Kidney (tissue), 14 donors: ENCODE data around the gene TAOK3. TPM values are rescaled to one million over a fixed set of nuclear protein-coding genes. Genes with fewer than 3 reads are reported as not detected.

Experiments
- DNase-seq, 5 donors: peaks; one replicate each; pipeline ENCODE4 v3.0.0-alpha.2; 2013 to 2020
- FAIRE-seq: peaks from 2 replicates; lab custom pipeline; 2012; peaks lifted over from hg19 to GRCh38; lab: Jason Lieb, UNC
- H3K27ac ChIP-seq, 2 donors: one replicate each; pipeline ENCODE4 v1.7.0; 2013; ENCODE audit warnings: low read depth in 2 of 2, low read length in 2 of 2, inconsistent platforms in 1 of 2
- H3K27me3 ChIP-seq: one replicate; pipeline ENCODE4 v1.7.1; 2013; ENCODE audit warnings: low read length, inconsistent platforms; ENCODE audit not compliant: control insufficient read depth, insufficient read depth
- H3K36me3 ChIP-seq, 3 donors: one replicate each; pipeline versions ENCODE4 v1.7.0 to v1.7.1; 2013; ENCODE audit warnings: low read length in 3 of 3, control low read depth in 1 of 3, inconsistent platforms in 1 of 3; ENCODE audit not compliant: insufficient read depth in 3 of 3, control insufficient read depth in 2 of 3
- H3K4me1 ChIP-seq, 3 donors: one replicate each; pipeline versions ENCODE4 v1.7.0 to v1.7.1; 2013; ENCODE audit warnings: low read length in 3 of 3, inconsistent platforms in 1 of 3, low read depth in 1 of 3; ENCODE audit not compliant: control insufficient read depth in 2 of 3, insufficient read depth in 2 of 3
- H3K4me3 ChIP-seq, 3 donors: one replicate each; pipeline versions ENCODE4 v1.7.0 to v1.8.1; 2013; ENCODE audit warnings: low read length in 3 of 3, control low read depth in 1 of 3, inconsistent platforms in 1 of 3
- H3K9ac ChIP-seq, 3 donors: one replicate each; pipeline versions ENCODE4 v1.7.0 to v1.7.1; 2013; ENCODE audit warnings: low read length in 3 of 3, control low read depth in 1 of 3, inconsistent platforms in 1 of 3
- H3K9me3 ChIP-seq, 3 donors: one replicate each; pipeline versions ENCODE4 v1.7.0 to v1.7.1; 2013; ENCODE audit warnings: low read length in 3 of 3, control low read depth in 1 of 3, inconsistent platforms in 1 of 3; ENCODE audit not compliant: control insufficient read depth in 2 of 3, insufficient read depth in 1 of 3
- CTCF ChIP-seq: IDR thresholded peaks from 3 replicates; pipeline ENCODE4 v1.5.1; 2012; ENCODE audit warnings: mild to moderate bottlenecking, moderate library complexity, borderline replicate concordance; ENCODE audit not compliant: insufficient read depth; ENCODE audit errors: extremely low read depth
- intact Hi-C: fragments of 100-400 bp; cut with DNase I; formaldehyde crosslinking; loops from one replicate; pipeline ENCODE4 v1.11.1; 2022
- polyA plus RNA-seq: library from polyadenylated mRNA; stranded (reverse); fragments of 350-450 nt; fragmentation: Illumina TruSeq; extraction: RNeasy Lipid Tissue Mini Kit (QIAGEN cat#74804); gene quantifications from one replicate; pipeline ENCODE4 v1.2.3, GENCODE V29; 2014; ENCODE audit warnings: low read depth, low replicate concordance; ENCODE audit not compliant: insufficient read depth
- total RNA-seq: library from RNA; stranded (reverse); fragmentation: NEBNext Ultra II Directional; extraction: Animal tissue kit (Norgen Biotek cat#: 25700); gene quantifications from one replicate; pipeline ENCODE4 v1.2.1, GENCODE V29; 2021
- donor health status: control.
- donor health status: control.
- donor health status: control.
- donor health status: control.
- donor health status: control.
- donor health status: DM: yes; HTN: yes; CAD: no.
- donor health status: Normal renal cell carcinoma (clear cell type).

Gene TAOK3
- total and polyA plus RNA-seq, 2 donors from 2014 or later = 14.0 to 36.1 TPM

- H3K9me3 ChIP-seq = no peaks in the 10 kb centered on the region
- no peaks in the 10 kb centered on the region for H3K36me3 ChIP-seq
- H3K4me3 ChIP-seq = no peak overlapping the region
- H3K9ac ChIP-seq = no peak overlapping the region
- H3K4me1 ChIP-seq = peaks cover 0 to 4% (median 4%) of the 10 kb centered on the region in 3 donors
- H3K27ac ChIP-seq = no peak overlapping the region
- DNase-seq (peak in 1 of 5 donors; percentile 22), FAIRE-seq (no peak)
- intact Hi-C loops = no loop called here
- no peaks in the 10 kb centered on the region for H3K27me3 ChIP-seq
- no peak for TF ChIP-seq CTCF
Observed at GRCh38 chr12:118124333-118124874, 248.3 kb downstream of the TAOK3 start.

GRCh38 chr12:118122264-118122663, 250.4 kb downstream of the TAOK3 start:
- no peak overlapping the region for H3K4me3 ChIP-seq
- no peaks in the 10 kb centered on the region for H3K27me3 ChIP-seq
- H3K36me3 ChIP-seq = no peaks in the 10 kb centered on the region
- H3K9ac ChIP-seq = no peak overlapping the region
- FAIRE-seq = no peak
- H3K4me1 ChIP-seq = peaks cover 0 to 4% (median 4%) of the 10 kb centered on the region in 3 donors
- intact Hi-C loops = no loop called here
- TF ChIP-seq CTCF = no peak
- DNase-seq = peak in 1 of 5 donors; percentile 39
- no peaks in the 10 kb centered on the region for H3K9me3 ChIP-seq
- H3K27ac ChIP-seq = no peak overlapping the region

- Histone ChIP-seq H3K9me3 (no peaks in the 10 kb centered on the region), H3K27ac (peak overlapping the region; percentile 79 to 83), H3K27me3 (no peaks in the 10 kb centered on the region), H3K9ac (peak overlapping the region in 1 of 3 donors; percentile 53), H3K4me1 (peaks cover 0 to 4% (median 0%) of the 10 kb centered on the region in 3 donors), H3K36me3 (no peaks in the 10 kb centered on the region), H3K4me3 (no peak overlapping the region)
- FAIRE-seq (no peak), DNase-seq (peak; percentile 73 to 89 (median 81))
- intact Hi-C loops = no loop called here
- TF ChIP-seq CTCF = peak; percentile 47
Observed at GRCh38 chr12:118120579-118121363, 251.9 kb downstream of the TAOK3 start.
